HepG2 (cell line): Measurements from ENCODE around the gene PRKAB1. TPM values are rescaled to one million over a fixed set of nuclear protein-coding genes. Genes with fewer than 3 reads are reported as not detected.

ENCODE experiments used
- ARID3A ChIP-seq: IDR thresholded peaks from 2 replicates; pipeline ENCODE4 v1.6.1; 2012; ENCODE audit warnings: low read depth, low read length, improper control_type of control experiment
- ARID5B ChIP-seq: IDR thresholded peaks from 2 replicates; pipeline ENCODE4 v1.4.0; 2020; ENCODE audit warnings: mild to moderate bottlenecking, missing genetic modification reagents
- ETV5 ChIP-seq: IDR thresholded peaks from 2 replicates; pipeline ENCODE4 v1.6.1; 2018; ENCODE audit warnings: missing biosample characterization, missing genetic modification reagents, inconsistent platforms, borderline replicate concordance
- ETV6 ChIP-seq: sonication (generic); formaldehyde crosslinking; conservative IDR thresholded peaks from 2 replicates; pipeline ENCODE4 v1.4.0; 2020; ENCODE audit warnings: missing genetic modification reagents
- GABPA ChIP-seq, 2 experiments: IDR thresholded peaks; 2 replicates each; pipeline ENCODE4 v1.6.1; 2011 to 2016; ENCODE audit warnings: low read depth in 2 of 2, low read length in 1 of 2, missing biosample characterization in 1 of 2, missing genetic modification characterization in 1 of 2
- HOMEZ ChIP-seq: IDR thresholded peaks from 2 replicates; pipeline ENCODE4 v1.6.1; 2016; ENCODE audit warnings: low read depth
- KLF15 ChIP-seq: sonication (generic); formaldehyde crosslinking; IDR thresholded peaks from 2 replicates; pipeline ENCODE4 v1.8.1; 2023; ENCODE audit warnings: borderline replicate concordance, mild to moderate bottlenecking, inconsistent platforms, missing genetic modification reagents, mixed read lengths
- LRRFIP1 ChIP-seq: sonication (generic); formaldehyde crosslinking; conservative IDR thresholded peaks from 2 replicates; pipeline ENCODE4 v1.4.0; 2020; ENCODE audit warnings: missing genetic modification reagents
- PAX8 ChIP-seq: sonication (generic); formaldehyde crosslinking; IDR thresholded peaks from 2 replicates; pipeline ENCODE4 v1.8.0; 2022; ENCODE audit warnings: mild to moderate bottlenecking, missing genetic modification reagents, borderline replicate concordance
- RARA ChIP-seq: IDR thresholded peaks from 2 replicates; pipeline ENCODE4 v1.6.1; 2016; ENCODE audit warnings: missing genetic modification reagents, missing compliant biosample characterization
- XRCC5 ChIP-seq: fragments of 200-400 bp; formaldehyde crosslinking; optimal IDR thresholded peaks from 2 replicates; pipeline ENCODE3; 2017; ENCODE audit warnings: mild to moderate bottlenecking, low read length
- ZBED4 ChIP-seq: sonication (generic); formaldehyde crosslinking; IDR thresholded peaks from 2 replicates; pipeline ENCODE4 v1.4.0; 2020; ENCODE audit warnings: missing genetic modification reagents, borderline replicate concordance
- ZNF619 ChIP-seq: sonication (generic); formaldehyde crosslinking; IDR thresholded peaks from 2 replicates; pipeline ENCODE4 v1.4.0; 2020; ENCODE audit warnings: mild to moderate bottlenecking, missing genetic modification reagents
- ZNF644 ChIP-seq: IDR thresholded peaks from 2 replicates; pipeline ENCODE4 v1.6.1; 2016; ENCODE audit warnings: low read depth
- ZNF790 ChIP-seq: sonication (generic); formaldehyde crosslinking; IDR thresholded peaks from 2 replicates; pipeline ENCODE4 v1.8.0; 2022; ENCODE audit warnings: missing genetic modification reagents, mild to moderate bottlenecking, borderline replicate concordance
- polyA plus RNA-seq, 8 experiments: library from polyadenylated mRNA; depleted of rRNA in 3 of 8; stranded (reverse) in 7 of 8; unstranded in 1 of 8; fragments of >200 nt; fragmentation: Illumina TruSeq in 4 of 8; extraction: Trizol in 4 of 8; gene quantifications; 2 replicates each; pipeline versions ENCODE4 v1.2.1 to v1.2.3, GENCODE V29; 2011 to 2016; ENCODE audit warnings: low read depth in 4 of 8, missing spikeins in 1 of 8, mixed read lengths in 1 of 8; ENCODE audit not compliant: insufficient read depth in 1 of 8
- total RNA-seq, 5 experiments: library from RNA; depleted of rRNA; stranded (reverse); fragments of >200 nt; fragmentation: Illumina TruSeq; extraction: Trizol; gene quantifications; 2 replicates each; pipeline ENCODE4 v1.2.3, GENCODE V29; 2016; ENCODE audit warnings: low read depth in 1 of 5

Gene PRKAB1
- total and polyA plus RNA-seq, 2 of the 13 experiments (the other 11 are each of a cell fraction or from before 2014, with no cell fraction given), result 28.4 to 35.5 TPM

GRCh38 chr12:119681111-119681510 is 13.2 kb downstream of the PRKAB1 start (continued):
- peak; percentile 54; the same call in 1 of the 2 replicates for TF ChIP-seq ETV5 (CRISPR knock-in tag)
- no peak for TF ChIP-seq XRCC5
- TF ChIP-seq GABPA (IDR thresholded peaks at IDR 0.05; ENCODE audit: low read depth, low read length), result no peak
- 0 out of 2 replicates have a peak, but pooled peaks have one; percentile 17 for TF ChIP-seq GABPA (CRISPR knock-in tag; IDR thresholded peaks at IDR 0.05; ENCODE audit: low read depth)
- TF ChIP-seq ZNF644 (CRISPR knock-in tag), result no peak
- TF ChIP-seq ARID3A, result no peak
- TF ChIP-seq KLF15 (CRISPR knock-in tag), result no peak
- TF ChIP-seq ARID5B (CRISPR knock-in tag), result 0 out of 2 replicates have a peak, but pooled peaks have one; percentile 20
- TF ChIP-seq PAX8 (CRISPR knock-in tag), result no peak
- no peak for TF ChIP-seq LRRFIP1
- 0 out of 2 replicates have a peak, but pooled peaks have one; percentile 7 for TF ChIP-seq RARA (CRISPR knock-in tag)
- no peak for TF ChIP-seq ETV6 (CRISPR knock-in tag)
- no peak for TF ChIP-seq ZNF619 (CRISPR knock-in tag)
- TF ChIP-seq ZNF790 (CRISPR knock-in tag), result no peak
- peak; percentile 36; the same call in 1 of the 2 replicates for TF ChIP-seq HOMEZ
- 0 out of 2 replicates have a peak, but pooled peaks have one; percentile 28 for TF ChIP-seq ZBED4 (CRISPR knock-in tag)
